ENCODE data around the gene GRB2.

- TF ChIP-seq, protein P1, sequence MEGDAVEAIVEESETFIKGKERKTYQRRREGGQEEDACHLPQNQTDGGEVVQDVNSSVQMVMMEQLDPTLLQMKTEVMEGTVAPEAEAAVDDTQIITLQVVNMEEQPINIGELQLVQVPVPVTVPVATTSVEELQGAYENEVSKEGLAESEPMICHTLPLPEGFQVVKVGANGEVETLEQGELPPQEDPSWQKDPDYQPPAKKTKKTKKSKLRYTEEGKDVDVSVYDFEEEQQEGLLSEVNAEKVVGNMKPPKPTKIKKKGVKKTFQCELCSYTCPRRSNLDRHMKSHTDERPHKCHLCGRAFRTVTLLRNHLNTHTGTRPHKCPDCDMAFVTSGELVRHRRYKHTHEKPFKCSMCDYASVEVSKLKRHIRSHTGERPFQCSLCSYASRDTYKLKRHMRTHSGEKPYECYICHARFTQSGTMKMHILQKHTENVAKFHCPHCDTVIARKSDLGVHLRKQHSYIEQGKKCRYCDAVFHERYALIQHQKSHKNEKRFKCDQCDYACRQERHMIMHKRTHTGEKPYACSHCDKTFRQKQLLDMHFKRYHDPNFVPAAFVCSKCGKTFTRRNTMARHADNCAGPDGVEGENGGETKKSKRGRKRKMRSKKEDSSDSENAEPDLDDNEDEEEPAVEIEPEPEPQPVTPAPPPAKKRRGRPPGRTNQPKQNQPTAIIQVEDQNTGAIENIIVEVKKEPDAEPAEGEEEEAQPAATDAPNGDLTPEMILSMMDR (IDR thresholded peaks at IDR 0.05; ENCODE audit: insufficient read depth, low read length, poor library complexity, severe bottlenecking), result no peak
- TF ChIP-seq EZH2phosphoT487 (conservative IDR thresholded peaks at IDR 0.05; ENCODE audit: low read length), result no peak
Measured at GRCh38 chr17:75350706-75351105, 54.8 kb downstream of the GRB2 start.

Data from SU-DHL-6 (cell line).